ENCODE data around the gene GPR153. TPM values are rescaled to one million over a fixed set of nuclear protein-coding genes. Genes with fewer than 3 reads are reported as not detected.

GPR153 gene
- total RNA-seq, 1 donor from 2014 or later, result 8.4 TPM

GRCh38 chr1:6280761-6281451, 20.0 kb upstream of the GPR153 start:
- Histone ChIP-seq H3K79me2 (ENCODE audit: low read depth) (no peaks in the 10 kb centered on the region), H3K27me3 (no peaks in the 10 kb centered on the region), H3K9ac (no peak overlapping the region), H3F3A (ENCODE audit: low read depth) (peaks cover 5% of the 10 kb centered on the region), H4K20me1 (ENCODE audit: low read depth) (peaks cover 16% of the 10 kb centered on the region), H2AFZ (replicated peaks) (no peak overlapping the region), H3K27ac (no peak overlapping the region), H3K36me3 (no peaks in the 10 kb centered on the region), H3K4me2 (no peak overlapping the region), H3K4me1 (peaks cover 10% of the 10 kb centered on the region), H3K9me3 (ENCODE audit: low read depth) (no peaks in the 10 kb centered on the region), H3K4me3 (no peak overlapping the region)
- Mint-ChIP-seq H3K27me3 (ENCODE audit: insufficient read depth, low read depth) (peaks cover 2% of the 10 kb centered on the region), H3K9me3 (no peaks in the 10 kb centered on the region), H3K4me1 (peaks cover 31% of the 10 kb centered on the region), H3K4me3 (no peak overlapping the region), H3K36me3 (peaks cover 6% of the 10 kb centered on the region), H3K27ac (no peak overlapping the region)
- peak; percentile 76 for DNase-seq (ENCODE audit: low spot score)
- TF ChIP-seq EZH2 (IDR thresholded peaks at IDR 0.05) (no peak), CTCF (IDR thresholded peaks at IDR 0.05) (peak; percentile 61), EZH2phosphoT487 (IDR thresholded peaks at IDR 0.05) (no peak)

GRCh38 chr1:6279613-6280383, 18.9 kb upstream of the GPR153 start:
- Histone ChIP-seq H3F3A (ENCODE audit: low read depth) (peaks cover 7% of the 10 kb centered on the region), H3K4me2 (no peak overlapping the region), H3K9me3 (ENCODE audit: low read depth) (no peaks in the 10 kb centered on the region), H3K4me1 (peaks cover 17% of the 10 kb centered on the region), H2AFZ (replicated peaks) (no peak overlapping the region), H3K27me3 (no peaks in the 10 kb centered on the region), H3K9ac (peak overlapping the region; percentile 1), H3K36me3 (no peaks in the 10 kb centered on the region), H3K4me3 (no peak overlapping the region), H3K27ac (no peak overlapping the region), H4K20me1 (ENCODE audit: low read depth) (peaks cover 18% of the 10 kb centered on the region), H3K79me2 (ENCODE audit: low read depth) (no peaks in the 10 kb centered on the region)
- Mint-ChIP-seq H3K4me3 (no peak overlapping the region), H3K27me3 (ENCODE audit: insufficient read depth, low read depth) (peaks cover 2% of the 10 kb centered on the region), H3K27ac (no peak overlapping the region), H3K9me3 (no peaks in the 10 kb centered on the region), H3K4me1 (peaks cover 41% of the 10 kb centered on the region), H3K36me3 (peaks cover 4% of the 10 kb centered on the region)
- DNase-seq (ENCODE audit: low spot score), result no peak
- TF ChIP-seq EZH2 (IDR thresholded peaks at IDR 0.05) (no peak), EZH2phosphoT487 (IDR thresholded peaks at IDR 0.05) (no peak)

GRCh38 chr1:6279066-6279465, 18.2 kb upstream of the GPR153 start:
- H3F3A ChIP-seq (ENCODE audit: low read depth), result peaks cover 7% of the 10 kb centered on the region
- H3K36me3 ChIP-seq, result no peaks in the 10 kb centered on the region
- DNase-seq (ENCODE audit: low spot score), result no peak
- peaks cover 18% of the 10 kb centered on the region for H4K20me1 ChIP-seq (ENCODE audit: low read depth)
- H3K4me3 ChIP-seq, result no peak overlapping the region
- H3K4me2 ChIP-seq, result no peak overlapping the region
- H3K9ac ChIP-seq, result no peak overlapping the region
- H3K27ac Mint-ChIP-seq, result peak overlapping the region; percentile 88
- peaks cover 4% of the 10 kb centered on the region for H3K36me3 Mint-ChIP-seq
- H3K4me1 ChIP-seq, result peaks cover 17% of the 10 kb centered on the region
- no peak overlapping the region for H3K4me3 Mint-ChIP-seq
- H3K9me3 Mint-ChIP-seq, result no peaks in the 10 kb centered on the region
- no peaks in the 10 kb centered on the region for H3K9me3 ChIP-seq (ENCODE audit: low read depth)
- no peak overlapping the region for H3K27ac ChIP-seq
- H2AFZ ChIP-seq (replicated peaks), result no peak overlapping the region
- TF ChIP-seq EZH2 (IDR thresholded peaks at IDR 0.05), result no peak
- TF ChIP-seq EZH2phosphoT487 (IDR thresholded peaks at IDR 0.05), result no peak
- no peak for TF ChIP-seq CTCF (IDR thresholded peaks at IDR 0.05)
- H3K27me3 Mint-ChIP-seq (ENCODE audit: insufficient read depth, low read depth), result peaks cover 2% of the 10 kb centered on the region
- no peaks in the 10 kb centered on the region for H3K27me3 ChIP-seq
- H3K79me2 ChIP-seq (ENCODE audit: low read depth), result no peaks in the 10 kb centered on the region
- peaks cover 44% of the 10 kb centered on the region for H3K4me1 Mint-ChIP-seq

All from neural progenitor cell (in vitro differentiated cells).